Type B pancreatic cell (in vitro differentiated cells): ENCODE measurements around the gene TRIM24. TPM values are rescaled to one million over a fixed set of nuclear protein-coding genes. Genes with fewer than 3 reads are reported as not detected.
"Not testable (repeated sequence)": the region's sequence is repeated elsewhere in the genome, so short reads cannot be mapped to it uniquely, and the experiment has no call there.

Experiments
- DNase-seq: peaks from one replicate; pipeline ENCODE4 v3.0.0; 2021; ENCODE audit warnings: mixed read lengths; ENCODE audit not compliant: unreplicated experiment; ENCODE audit errors: extremely low spot score
- H3K27ac Mint-ChIP-seq: 2 replicates; pipeline ENCODE4 v1.8.0; 2021; ENCODE audit warnings: mild to moderate bottlenecking, mixed read lengths
- H3K27me3 Mint-ChIP-seq: 2 replicates; pipeline ENCODE4 v1.8.0; 2021; ENCODE audit warnings: mixed read lengths
- H3K36me3 Mint-ChIP-seq: 2 replicates; pipeline ENCODE4 v1.8.0; 2021; ENCODE audit warnings: mixed read lengths
- H3K4me1 Mint-ChIP-seq: one replicate; pipeline ENCODE4 v1.8.0; 2021; ENCODE audit warnings: mixed read lengths; ENCODE audit not compliant: unreplicated experiment
- H3K4me3 Mint-ChIP-seq: 2 replicates; pipeline ENCODE4 v1.8.0; 2021; ENCODE audit warnings: mild to moderate bottlenecking, mixed read lengths
- H3K9me3 Mint-ChIP-seq: 2 replicates; pipeline ENCODE4 v1.8.0; 2021; ENCODE audit warnings: mixed read lengths
- CTCF ChIP-seq: fragments of 200-600 bp; sonication (generic); conservative IDR thresholded peaks from 2 replicates; pipeline ENCODE4 v1.5.0; 2021; ENCODE audit warnings: antibody characterized with exemption, mild to moderate bottlenecking
- total RNA-seq: library from RNA; stranded (reverse); gene quantifications from 2 replicates; pipeline ENCODE4 v1.2.1, GENCODE V29; 2021; ENCODE audit warnings: low replicate concordance

Gene TRIM24
- total RNA-seq, 1 donor from 2014 or later: 66.8 TPM

- peaks cover 35% of the 10 kb centered on the region for H3K4me1 Mint-ChIP-seq
- H3K36me3 Mint-ChIP-seq: peaks cover 15% of the 10 kb centered on the region
- no peaks in the 10 kb centered on the region for H3K9me3 Mint-ChIP-seq
- DNase-seq: no peak
- H3K27me3 Mint-ChIP-seq: no peaks in the 10 kb centered on the region
- H3K27ac Mint-ChIP-seq: no peak overlapping the region
- no peak overlapping the region for H3K4me3 Mint-ChIP-seq
- TF ChIP-seq CTCF: no peak
These were observed 17.5 kb downstream of the TRIM24 start for GRCh38 chr7:138477581-138477980.

GRCh38 chr7:138478499-138478908, 18.4 kb downstream of the TRIM24 start:
- Mint-ChIP-seq H3K4me3 (no peak overlapping the region), H3K27ac (peak overlapping the region; percentile 25), H3K36me3 (peaks cover 20% of the 10 kb centered on the region), H3K4me1 (peaks cover 36% of the 10 kb centered on the region), H3K9me3 (no peaks in the 10 kb centered on the region), H3K27me3 (no peaks in the 10 kb centered on the region)
- DNase-seq: no peak
- no peak for TF ChIP-seq CTCF

- H3K36me3 Mint-ChIP-seq: peaks cover 17% of the 10 kb centered on the region
These were observed 20.5 kb downstream of the TRIM24 start for GRCh38 chr7:138480527-138480926.

GRCh38 chr7:138481447-138482380, 21.7 kb downstream of the TRIM24 start:
- peaks cover 25% of the 10 kb centered on the region for H3K4me1 Mint-ChIP-seq
- no peak for DNase-seq
- peaks cover 19% of the 10 kb centered on the region for H3K36me3 Mint-ChIP-seq

More at GRCh38 chr7:138480527-138480926, 20.5 kb downstream of the TRIM24 start:
- no peaks in the 10 kb centered on the region for H3K9me3 Mint-ChIP-seq
- no peak overlapping the region for H3K4me3 Mint-ChIP-seq
- DNase-seq: no peak
- peaks cover 28% of the 10 kb centered on the region for H3K4me1 Mint-ChIP-seq
- peak overlapping the region; percentile 19 for H3K27ac Mint-ChIP-seq
- no peak for TF ChIP-seq CTCF
- H3K27me3 Mint-ChIP-seq: no peaks in the 10 kb centered on the region

GRCh38 chr7:138483531-138483930, 23.5 kb downstream of the TRIM24 start:
- no peak for DNase-seq
- Mint-ChIP-seq H3K27me3 (no peaks in the 10 kb centered on the region), H3K9me3 (peaks cover 5% of the 10 kb centered on the region), H3K4me1 (peaks cover 21% of the 10 kb centered on the region), H3K27ac (peak overlapping the region; percentile 4), H3K36me3 (peaks cover 24% of the 10 kb centered on the region), H3K4me3 (no peak overlapping the region)
- TF ChIP-seq CTCF: no peak

More at GRCh38 chr7:138481447-138482380, 21.7 kb downstream of the TRIM24 start:
- TF ChIP-seq CTCF: no peak
- Mint-ChIP-seq H3K9me3 (no peaks in the 10 kb centered on the region), H3K27me3 (no peaks in the 10 kb centered on the region), H3K4me3 (no peak overlapping the region), H3K27ac (peak overlapping the region; percentile 46)

GRCh38 chr7:138485508-138485907, 25.4 kb downstream of the TRIM24 start:
- not testable (repeated sequence) for H3K27me3 Mint-ChIP-seq, H3K27ac Mint-ChIP-seq, H3K9me3 Mint-ChIP-seq, DNase-seq, H3K4me3 Mint-ChIP-seq
- peaks cover 31% of the 10 kb centered on the region for H3K36me3 Mint-ChIP-seq
- peaks cover 15% of the 10 kb centered on the region for H3K4me1 Mint-ChIP-seq

GRCh38 chr7:138489139-138489538, 29.1 kb downstream of the TRIM24 start:
- peaks cover 20% of the 10 kb centered on the region for H3K4me1 Mint-ChIP-seq
- H3K27ac Mint-ChIP-seq, DNase-seq, H3K27me3 Mint-ChIP-seq, H3K9me3 Mint-ChIP-seq, H3K4me3 Mint-ChIP-seq: not testable (repeated sequence)
- H3K36me3 Mint-ChIP-seq: peaks cover 28% of the 10 kb centered on the region
